Lung (tissue), 12 donors: ENCODE measurements around the gene CBR4. TPM values are rescaled to one million over a fixed set of nuclear protein-coding genes. Genes with fewer than 3 reads are reported as not detected.

ENCODE experiments used
- ATAC-seq: fragments of 200-7000 bp; cut with Tn5 transposase; one replicate; pipeline ENCODE4 v1.9.1; 2020; ENCODE audit warnings: moderate number of reproducible peaks; ENCODE audit not compliant: insufficient read depth, low FRiP score
- DNase-seq, 3 donors: peaks; one replicate each; pipeline ENCODE4 v3.0.0-alpha.2; 2013 to 2017
- H3K27ac ChIP-seq, 2 donors: one replicate each; pipeline ENCODE4 v1.5.1; 2013; ENCODE audit warnings: mild to moderate bottlenecking in 2 of 2, moderate library complexity in 2 of 2, control low read depth in 1 of 2, inconsistent platforms in 1 of 2, low read depth in 1 of 2, low read length in 1 of 2
- H3K27me3 ChIP-seq, 3 donors: one replicate each; pipeline ENCODE4 v1.5.1; 2013; ENCODE audit warnings: low read length in 2 of 3; ENCODE audit not compliant: control insufficient read depth in 3 of 3, insufficient read depth in 3 of 3
- H3K36me3 ChIP-seq, 4 donors: one replicate each; pipeline ENCODE4 v1.5.1; 2013; ENCODE audit warnings: low read length in 4 of 4, mild to moderate bottlenecking in 1 of 4, moderate library complexity in 1 of 4; ENCODE audit not compliant: control insufficient read depth in 4 of 4, insufficient read depth in 4 of 4
- H3K4me1 ChIP-seq, 5 donors: one replicate each; pipeline ENCODE4 v1.5.1; 2013; ENCODE audit warnings: low read length in 5 of 5, mild to moderate bottlenecking in 2 of 5, moderate library complexity in 1 of 5; ENCODE audit not compliant: control insufficient read depth in 5 of 5, insufficient read depth in 5 of 5
- H3K4me3 ChIP-seq: one replicate; pipeline ENCODE4 v1.5.1; 2013; ENCODE audit warnings: mild to moderate bottlenecking, control low read depth, moderate library complexity
- H3K9ac ChIP-seq, 2 donors: one replicate each; pipeline ENCODE4 v1.5.1; 2013; ENCODE audit warnings: low read length in 2 of 2, control low read depth in 1 of 2; ENCODE audit not compliant: insufficient read depth in 1 of 2
- H3K9me3 ChIP-seq, 4 donors: one replicate each; pipeline ENCODE4 v1.5.1; 2013; ENCODE audit warnings: low read length in 3 of 4, mild to moderate bottlenecking in 1 of 4, moderate library complexity in 1 of 4; ENCODE audit not compliant: control insufficient read depth in 4 of 4, insufficient read depth in 3 of 4
- CTCF ChIP-seq: IDR thresholded peaks from 2 replicates; pipeline ENCODE4 v1.5.1; 2012; ENCODE audit warnings: mild to moderate bottlenecking; ENCODE audit errors: control extremely low read depth, extremely low read depth
- WGBS, 2 donors: extraction: QIAGEN DNeasy Blood & Tissue Kit; methylation state at CpG; one replicate each; pipeline ENCODE4 v1.1.7; 2013; 5-methylcytosine and 5-hydroxymethylcytosine counted together
- polyA plus RNA-seq, 2 donors: library from polyadenylated mRNA; stranded (reverse); fragments of 200-250 nt; gene quantifications; one replicate each; pipeline ENCODE4 v1.2.1, GENCODE V29; 2013
- total RNA-seq, 2 donors: library from RNA; depleted of rRNA in 1 of 2; stranded (reverse); fragments of >200 nt in 1 of 2; gene quantifications; one replicate each; pipeline ENCODE4 v1.2.1, GENCODE V29; 2014 to 2021
- donor health status: control.
- donor health status: control.
- donor health status: Bipolar disorder and iron deficiency.
- donor health status: healthy.
- donor health status: DM: yes; HTN: yes; CAD: no.

Gene CBR4
- total and polyA plus RNA-seq, 4 donors = 5.8 to 32.1 (median 14.5) TPM

GRCh38 chr4:169000315-169000714, 9.7 kb downstream of the CBR4 start:
- 90 to 95% methylated on average over 1 of the region's 1 CpG for WGBS, 2 donors
- ATAC-seq = no peak
- Histone ChIP-seq H3K4me3 (no peak overlapping the region), H3K9me3 (no peaks in the 10 kb centered on the region), H3K27ac (no peak overlapping the region), H3K36me3 (peaks cover 8 to 14% (median 11%) of the 10 kb centered on the region in 4 donors), H3K9ac (no peak overlapping the region), H3K4me1 (peaks cover 0 to 11% (median 0%) of the 10 kb centered on the region in 5 donors), H3K27me3 (no peaks in the 10 kb centered on the region)
- no peak for TF ChIP-seq CTCF
- DNase-seq = no peak

GRCh38 chr4:168999809-169000208, 10.2 kb downstream of the CBR4 start:
- Histone ChIP-seq H3K27ac (no peak overlapping the region), H3K4me1 (peaks cover 0 to 11% (median 0%) of the 10 kb centered on the region in 5 donors), H3K27me3 (no peaks in the 10 kb centered on the region), H3K4me3 (no peak overlapping the region), H3K36me3 (peaks cover 8 to 16% (median 12%) of the 10 kb centered on the region in 4 donors), H3K9me3 (no peaks in the 10 kb centered on the region), H3K9ac (no peak overlapping the region)
- DNase-seq = peak in 2 of 3 donors; percentile 64 to 68
- 56 to 73% methylated on average over 4 of the region's 4 CpGs for WGBS, 2 donors
- ATAC-seq = no peak
- TF ChIP-seq CTCF = no peak

- H3K4me1 ChIP-seq = peaks cover 0 to 11% (median 0%) of the 10 kb centered on the region in 5 donors
- no peak overlapping the region for H3K4me3 ChIP-seq
- H3K9ac ChIP-seq = no peak overlapping the region
- H3K27ac ChIP-seq = no peak overlapping the region
- H3K9me3 ChIP-seq = no peaks in the 10 kb centered on the region
- no peaks in the 10 kb centered on the region for H3K27me3 ChIP-seq
- ATAC-seq = no peak
- 93 to 98% methylated on average over 1 of the region's 1 CpG for WGBS, 2 donors
- H3K36me3 ChIP-seq = peaks cover 8 to 15% (median 12%) of the 10 kb centered on the region in 4 donors
- TF ChIP-seq CTCF = no peak
- DNase-seq = no peak
Measured at GRCh38 chr4:168998596-168998995, 11.5 kb downstream of the CBR4 start.
